ENCODE results near the gene CABP2. TPM values are rescaled to one million over a fixed set of nuclear protein-coding genes. Genes with fewer than 3 reads are reported as not detected.

The CABP2 gene
- total RNA-seq, 1 donor from 2014 or later, result not detected

- Mint-ChIP-seq H3K9me3 (peaks cover 7% of the 10 kb centered on the region), H3K36me3 (no peaks in the 10 kb centered on the region), H3K4me1 (no peaks in the 10 kb centered on the region), H3K27me3 (ENCODE audit: low read depth) (peaks cover 17% of the 10 kb centered on the region), H3K27ac (no peak overlapping the region), H3K4me3 (no peak overlapping the region)
- TF ChIP-seq CTCF (IDR thresholded peaks at IDR 0.05; ENCODE audit: unreplicated experiment), result no peak
- DNase-seq (ENCODE audit: low spot score in 2 of 2, unreplicated experiment in 2 of 2), result no peak
Observed at GRCh38 chr11:67525275-67525976, 2.2 kb upstream of the CABP2 start.

GRCh38 chr11:67524480-67524808 is 1.2 kb upstream of the CABP2 start:
- H3K4me1 Mint-ChIP-seq, result no peaks in the 10 kb centered on the region
- no peak overlapping the region for H3K27ac Mint-ChIP-seq
- H3K27me3 Mint-ChIP-seq (ENCODE audit: low read depth), result peaks cover 17% of the 10 kb centered on the region

GRCh38 chr11:67523556-67524479 is 572 bp upstream of the CABP2 start:
- H3K27ac Mint-ChIP-seq, result no peak overlapping the region
- peaks cover 7% of the 10 kb centered on the region for H3K9me3 Mint-ChIP-seq
- H3K36me3 Mint-ChIP-seq, result no peaks in the 10 kb centered on the region
- DNase-seq (ENCODE audit: low spot score in 2 of 2, unreplicated experiment in 2 of 2), result no peak
- H3K4me3 Mint-ChIP-seq, result no peak overlapping the region
- H3K4me1 Mint-ChIP-seq, result no peaks in the 10 kb centered on the region
- peaks cover 14% of the 10 kb centered on the region for H3K27me3 Mint-ChIP-seq (ENCODE audit: low read depth)
- no peak for TF ChIP-seq CTCF (IDR thresholded peaks at IDR 0.05; ENCODE audit: unreplicated experiment)

More at GRCh38 chr11:67524480-67524808, 1.2 kb upstream of the CABP2 start:
- peaks cover 7% of the 10 kb centered on the region for H3K9me3 Mint-ChIP-seq
- no peak for DNase-seq (ENCODE audit: low spot score in 2 of 2, unreplicated experiment in 2 of 2)
- no peak overlapping the region for H3K4me3 Mint-ChIP-seq
- no peak for TF ChIP-seq CTCF (IDR thresholded peaks at IDR 0.05; ENCODE audit: unreplicated experiment)
- no peaks in the 10 kb centered on the region for H3K36me3 Mint-ChIP-seq

- peaks cover 4% of the 10 kb centered on the region for H3K9me3 Mint-ChIP-seq
- H3K27me3 Mint-ChIP-seq (ENCODE audit: low read depth), result peaks cover 18% of the 10 kb centered on the region
- H3K4me1 Mint-ChIP-seq, result no peaks in the 10 kb centered on the region
Observed at GRCh38 chr11:67522338-67522737, 908 bp downstream of the CABP2 start.

GRCh38 chr11:67521924-67522323 is 1.3 kb downstream of the CABP2 start:
- Mint-ChIP-seq H3K4me1 (no peaks in the 10 kb centered on the region), H3K36me3 (no peaks in the 10 kb centered on the region), H3K9me3 (peaks cover 3% of the 10 kb centered on the region)

More at GRCh38 chr11:67522338-67522737, 908 bp downstream of the CABP2 start:
- no peaks in the 10 kb centered on the region for H3K36me3 Mint-ChIP-seq
- TF ChIP-seq CTCF (IDR thresholded peaks at IDR 0.05; ENCODE audit: unreplicated experiment), result no peak
- no peak for DNase-seq (ENCODE audit: low spot score in 2 of 2, unreplicated experiment in 2 of 2)
- H3K27ac Mint-ChIP-seq, result no peak overlapping the region
- no peak overlapping the region for H3K4me3 Mint-ChIP-seq

More at GRCh38 chr11:67521924-67522323, 1.3 kb downstream of the CABP2 start:
- Mint-ChIP-seq H3K27ac (no peak overlapping the region), H3K4me3 (no peak overlapping the region), H3K27me3 (ENCODE audit: low read depth) (peaks cover 18% of the 10 kb centered on the region)
- TF ChIP-seq CTCF (IDR thresholded peaks at IDR 0.05; ENCODE audit: unreplicated experiment), result no peak
- no peak for DNase-seq (ENCODE audit: low spot score in 2 of 2, unreplicated experiment in 2 of 2)
